ENCODE data around the gene UFC1. TPM values are rescaled to one million over a fixed set of nuclear protein-coding genes. Genes with fewer than 3 reads are reported as not detected.
A peak's percentile ranks its signal among the peaks of the same experiment; 100 is the strongest.

UFC1 gene
- total and polyA plus RNA-seq, 2 donors, result 82.4 to 119 TPM

- Histone ChIP-seq H3K36me3 (ENCODE audit: insufficient read depth) (no peaks in the 10 kb centered on the region), H3K4me1 (ENCODE audit: insufficient read depth) (no peaks in the 10 kb centered on the region), H3K27ac (ENCODE audit: low read depth) (peak overlapping the region; percentile 32), H3K4me3 (ENCODE audit: low read depth, low read length) (peak overlapping the region; percentile 6)
- 44% methylated on average over 11 of the region's 11 CpGs for WGBS
- DNase-seq (ENCODE audit: extremely low spot score), result no peak
These were observed 43.9 kb downstream of the UFC1 start for GRCh38 chr1:161197560-161198193.

- H3K36me3 ChIP-seq (ENCODE audit: insufficient read depth), result no peaks in the 10 kb centered on the region
- H3K4me1 ChIP-seq (ENCODE audit: insufficient read depth), result no peaks in the 10 kb centered on the region
- H3K4me3 ChIP-seq (ENCODE audit: low read depth, low read length), result peak overlapping the region; percentile 6
- no peak for DNase-seq (ENCODE audit: extremely low spot score)
- 16% methylated on average over 20 of the region's 20 CpGs for WGBS
- H3K27ac ChIP-seq (ENCODE audit: low read depth), result no peak overlapping the region
These were observed 44.6 kb downstream of the UFC1 start for GRCh38 chr1:161198194-161198896.

- Histone ChIP-seq H3K27ac (ENCODE audit: low read depth) (peak within 1 kb of the TSS; percentile 55), H3K4me1 (ENCODE audit: insufficient read depth) (peaks cover 2% of the 10 kb centered on the region), H3K4me3 (ENCODE audit: low read depth, low read length) (peak within 1 kb of the TSS; percentile 6), H3K36me3 (ENCODE audit: insufficient read depth) (no peaks in the 10 kb centered on the region)
- 16% methylated on average over 11 of the region's 11 CpGs for WGBS
- DNase-seq (ENCODE audit: extremely low spot score), result peak; percentile 65
These were observed 45.2 kb downstream of the UFC1 start, which contains the start of gene ADAMTS4 for GRCh38 chr1:161198897-161199431. TSS of gene ADAMTS4 (minus strand) at chr1:161199054. CDS start at chr1:161198627, 427 bp downstream.

- Histone ChIP-seq H3K4me1 (ENCODE audit: insufficient read depth) (peaks cover 2% of the 10 kb centered on the region), H3K4me3 (ENCODE audit: low read depth, low read length) (no peak overlapping the region), H3K36me3 (ENCODE audit: insufficient read depth) (no peaks in the 10 kb centered on the region), H3K27ac (ENCODE audit: low read depth) (peak overlapping the region; percentile 55)
- WGBS, result 44% methylated on average over 5 of the region's 5 CpGs
- DNase-seq (ENCODE audit: extremely low spot score), result no peak
These were observed 45.8 kb downstream of the UFC1 start for GRCh38 chr1:161199506-161200139.

GRCh38 chr1:161200421-161200991 lies 46.7 kb downstream of the UFC1 start:
- DNase-seq (ENCODE audit: extremely low spot score), result no peak
- H3K4me1 ChIP-seq (ENCODE audit: insufficient read depth), result peaks cover 2% of the 10 kb centered on the region
- no peak overlapping the region for H3K4me3 ChIP-seq (ENCODE audit: low read depth, low read length)
- 66% methylated on average over 5 of the region's 5 CpGs for WGBS
- peak overlapping the region; percentile 90 for H3K27ac ChIP-seq (ENCODE audit: low read depth)
- no peaks in the 10 kb centered on the region for H3K36me3 ChIP-seq (ENCODE audit: insufficient read depth)

GRCh38 chr1:161200992-161201835 lies 47.4 kb downstream of the UFC1 start:
- 18% methylated on average over 13 of the region's 13 CpGs for WGBS
- no peaks in the 10 kb centered on the region for H3K36me3 ChIP-seq (ENCODE audit: insufficient read depth)
- H3K27ac ChIP-seq (ENCODE audit: low read depth), result peak overlapping the region; percentile 90
- no peak for DNase-seq (ENCODE audit: extremely low spot score)
- peaks cover 2% of the 10 kb centered on the region for H3K4me1 ChIP-seq (ENCODE audit: insufficient read depth)
- H3K4me3 ChIP-seq (ENCODE audit: low read depth, low read length), result peak overlapping the region; percentile 34

- H3K4me1 ChIP-seq (ENCODE audit: insufficient read depth), result peaks cover 2% of the 10 kb centered on the region
- peak within 1 kb of the TSS; percentile 90 for H3K27ac ChIP-seq (ENCODE audit: low read depth)
- peak; percentile 99 for DNase-seq (ENCODE audit: extremely low spot score)
- WGBS, result 2% methylated on average over 53 of the region's 53 CpGs
- peaks cover 3% of the 10 kb centered on the region for H3K36me3 ChIP-seq (ENCODE audit: insufficient read depth)
- peak within 1 kb of the TSS; percentile 65 for H3K4me3 ChIP-seq (ENCODE audit: low read depth, low read length)
These were observed 48.3 kb downstream of the UFC1 start, which contains the start of gene NDUFS2 for GRCh38 chr1:161201836-161202712. TSS of gene NDUFS2 (plus strand) at chr1:161202367. CDS start at chr1:161202386, 19 bp downstream.

GRCh38 chr1:161206411-161207140 lies 52.8 kb downstream of the UFC1 start:
- H3K36me3 ChIP-seq (ENCODE audit: insufficient read depth), result peaks cover 7% of the 10 kb centered on the region
- H3K27ac ChIP-seq (ENCODE audit: low read depth), result peak overlapping the region; percentile 53
- H3K4me3 ChIP-seq (ENCODE audit: low read depth, low read length), result no peak overlapping the region
- no peak for DNase-seq (ENCODE audit: extremely low spot score)
- H3K4me1 ChIP-seq (ENCODE audit: insufficient read depth), result peaks cover 2% of the 10 kb centered on the region
- 71% methylated on average over 12 of the region's 12 CpGs for WGBS

GRCh38 chr1:161207173-161207572 lies 53.4 kb downstream of the UFC1 start:
- DNase-seq (ENCODE audit: extremely low spot score), result no peak
- H3K36me3 ChIP-seq (ENCODE audit: insufficient read depth), result peaks cover 7% of the 10 kb centered on the region
- peak overlapping the region; percentile 27 for H3K27ac ChIP-seq (ENCODE audit: low read depth)
- H3K4me1 ChIP-seq (ENCODE audit: insufficient read depth), result peaks cover 2% of the 10 kb centered on the region
- 55% methylated on average over 8 of the region's 8 CpGs for WGBS
- no peak overlapping the region for H3K4me3 ChIP-seq (ENCODE audit: low read depth, low read length)

Measured in urinary bladder (tissue), 4 donors.